ENCODE data around the gene TRIM59.

The TRIM59 gene

GRCh38 chr3:160446522-160447056 lies 3.0 kb downstream of the TRIM59 start:
- ATAC-seq (no peak), DNase-seq (no peak)
- Mint-ChIP-seq H3K9me3 (no peaks in the 10 kb centered on the region), H3K36me3 (ENCODE audit: low read depth) (peaks cover 54% of the 10 kb centered on the region), H3K4me3 (no peak overlapping the region), H3K27me3 (no peaks in the 10 kb centered on the region), H3K27ac (no peak overlapping the region), H3K4me1 (peaks cover 54% of the 10 kb centered on the region)

- H3K9me3 Mint-ChIP-seq = no peaks in the 10 kb centered on the region
- peaks cover 54% of the 10 kb centered on the region for H3K4me1 Mint-ChIP-seq
- H3K27ac Mint-ChIP-seq = no peak overlapping the region
- no peaks in the 10 kb centered on the region for H3K27me3 Mint-ChIP-seq
- peaks cover 56% of the 10 kb centered on the region for H3K36me3 Mint-ChIP-seq (ENCODE audit: low read depth)
- ATAC-seq = no peak
- DNase-seq = no peak
- H3K4me3 Mint-ChIP-seq = no peak overlapping the region
These were observed 3.7 kb downstream of the TRIM59 start for GRCh38 chr3:160445854-160446253.

- peaks cover 45% of the 10 kb centered on the region for H3K4me1 Mint-ChIP-seq
- DNase-seq = no peak
- no peak overlapping the region for H3K4me3 Mint-ChIP-seq
These were observed 5.2 kb downstream of the TRIM59 start for GRCh38 chr3:160444411-160444810.

GRCh38 chr3:160440687-160441086 lies 8.9 kb downstream of the TRIM59 start:
- Mint-ChIP-seq H3K9me3 (no peaks in the 10 kb centered on the region), H3K27me3 (no peaks in the 10 kb centered on the region), H3K36me3 (ENCODE audit: low read depth) (peaks cover 74% of the 10 kb centered on the region), H3K4me1 (peaks cover 47% of the 10 kb centered on the region), H3K4me3 (no peak overlapping the region), H3K27ac (no peak overlapping the region)
- no peak for DNase-seq
- no peak for ATAC-seq

More at GRCh38 chr3:160444411-160444810, 5.2 kb downstream of the TRIM59 start:
- Mint-ChIP-seq H3K27me3 (no peaks in the 10 kb centered on the region), H3K9me3 (no peaks in the 10 kb centered on the region), H3K27ac (no peak overlapping the region), H3K36me3 (ENCODE audit: low read depth) (peaks cover 64% of the 10 kb centered on the region)
- ATAC-seq = no peak

- H3K9me3 Mint-ChIP-seq = no peaks in the 10 kb centered on the region
- ATAC-seq (peak; percentile 57), DNase-seq (no peak)
- peaks cover 74% of the 10 kb centered on the region for H3K36me3 Mint-ChIP-seq (ENCODE audit: low read depth)
- H3K27me3 Mint-ChIP-seq = no peaks in the 10 kb centered on the region
- peaks cover 35% of the 10 kb centered on the region for H3K4me1 Mint-ChIP-seq
- no peak overlapping the region for H3K4me3 Mint-ChIP-seq
- H3K27ac Mint-ChIP-seq = no peak overlapping the region
These were observed 12.5 kb downstream of the TRIM59 start for GRCh38 chr3:160437083-160437455.

GRCh38 chr3:160435747-160436146 lies 13.8 kb downstream of the TRIM59 start:
- peaks cover 78% of the 10 kb centered on the region for H3K36me3 Mint-ChIP-seq (ENCODE audit: low read depth)
- H3K4me1 Mint-ChIP-seq = peaks cover 32% of the 10 kb centered on the region
- no peaks in the 10 kb centered on the region for H3K9me3 Mint-ChIP-seq
- H3K27me3 Mint-ChIP-seq = no peaks in the 10 kb centered on the region
- ATAC-seq (no peak), DNase-seq (no peak)
- no peak overlapping the region for H3K27ac Mint-ChIP-seq
- H3K4me3 Mint-ChIP-seq = no peak overlapping the region

GRCh38 chr3:160435095-160435494 lies 14.5 kb downstream of the TRIM59 start:
- no peak for DNase-seq
- no peak for ATAC-seq
- no peaks in the 10 kb centered on the region for H3K27me3 Mint-ChIP-seq
- no peak overlapping the region for H3K4me3 Mint-ChIP-seq
- H3K4me1 Mint-ChIP-seq = peaks cover 28% of the 10 kb centered on the region
- H3K27ac Mint-ChIP-seq = no peak overlapping the region
- H3K9me3 Mint-ChIP-seq = no peaks in the 10 kb centered on the region
- peaks cover 76% of the 10 kb centered on the region for H3K36me3 Mint-ChIP-seq (ENCODE audit: low read depth)

GRCh38 chr3:160434071-160434470 lies 15.5 kb downstream of the TRIM59 start:
- Mint-ChIP-seq H3K27ac (no peak overlapping the region), H3K9me3 (no peaks in the 10 kb centered on the region), H3K4me3 (no peak overlapping the region), H3K27me3 (no peaks in the 10 kb centered on the region), H3K36me3 (ENCODE audit: low read depth) (peaks cover 74% of the 10 kb centered on the region), H3K4me1 (peaks cover 28% of the 10 kb centered on the region)
- no peak for DNase-seq
- no peak for ATAC-seq

- H3K36me3 Mint-ChIP-seq (ENCODE audit: low read depth) = peaks cover 81% of the 10 kb centered on the region
These were observed 21.7 kb downstream of the TRIM59 start for GRCh38 chr3:160427832-160428424.

GRCh38 chr3:160417311-160417710 lies 32.3 kb downstream of the TRIM59 start:
- Mint-ChIP-seq H3K9me3 (no peaks in the 10 kb centered on the region), H3K27ac (no peak overlapping the region), H3K27me3 (no peaks in the 10 kb centered on the region), H3K4me1 (no peaks in the 10 kb centered on the region), H3K4me3 (no peak overlapping the region), H3K36me3 (ENCODE audit: low read depth) (peaks cover 79% of the 10 kb centered on the region)
- ATAC-seq (no peak), DNase-seq (no peak)

More at GRCh38 chr3:160427832-160428424, 21.7 kb downstream of the TRIM59 start:
- Mint-ChIP-seq H3K4me1 (no peaks in the 10 kb centered on the region), H3K27ac (no peak overlapping the region), H3K4me3 (no peak overlapping the region), H3K27me3 (no peaks in the 10 kb centered on the region), H3K9me3 (no peaks in the 10 kb centered on the region)
- ATAC-seq = no peak
- DNase-seq = no peak

- peaks cover 57% of the 10 kb centered on the region for H3K36me3 Mint-ChIP-seq (ENCODE audit: low read depth)
- no peaks in the 10 kb centered on the region for H3K27me3 Mint-ChIP-seq
- ATAC-seq (peak; percentile 80), DNase-seq (peak; percentile 60)
- H3K27ac Mint-ChIP-seq = no peak overlapping the region
- no peak overlapping the region for H3K4me3 Mint-ChIP-seq
- no peaks in the 10 kb centered on the region for H3K9me3 Mint-ChIP-seq
- H3K4me1 Mint-ChIP-seq = no peaks in the 10 kb centered on the region
These were observed 35.9 kb downstream of the TRIM59 start for GRCh38 chr3:160413613-160414248.

GRCh38 chr3:160412477-160412876 lies 37.1 kb downstream of the TRIM59 start:
- no peaks in the 10 kb centered on the region for H3K9me3 Mint-ChIP-seq
- no peaks in the 10 kb centered on the region for H3K4me1 Mint-ChIP-seq
- DNase-seq = no peak

GRCh38 chr3:160409812-160410610 lies 39.6 kb downstream of the TRIM59 start:
- no peak overlapping the region for H3K27ac Mint-ChIP-seq
- H3K4me3 Mint-ChIP-seq = no peak overlapping the region
- H3K27me3 Mint-ChIP-seq = no peaks in the 10 kb centered on the region
- peaks cover 45% of the 10 kb centered on the region for H3K36me3 Mint-ChIP-seq (ENCODE audit: low read depth)
- peaks cover 1% of the 10 kb centered on the region for H3K4me1 Mint-ChIP-seq
- DNase-seq = no peak
- H3K9me3 Mint-ChIP-seq = no peaks in the 10 kb centered on the region
- no peak for ATAC-seq

More at GRCh38 chr3:160412477-160412876, 37.1 kb downstream of the TRIM59 start:
- Mint-ChIP-seq H3K36me3 (ENCODE audit: low read depth) (peaks cover 55% of the 10 kb centered on the region), H3K27ac (no peak overlapping the region), H3K27me3 (no peaks in the 10 kb centered on the region), H3K4me3 (no peak overlapping the region)
- no peak for ATAC-seq

- H3K9me3 Mint-ChIP-seq = no peaks in the 10 kb centered on the region
- no peak for DNase-seq
- H3K4me3 Mint-ChIP-seq = peak overlapping the region; percentile 64
- H3K36me3 Mint-ChIP-seq (ENCODE audit: low read depth) = peaks cover 74% of the 10 kb centered on the region
- peaks cover 39% of the 10 kb centered on the region for H3K4me1 Mint-ChIP-seq
- peaks cover 7% of the 10 kb centered on the region for H3K27me3 Mint-ChIP-seq
- H3K27ac Mint-ChIP-seq = peak overlapping the region; percentile 25
- ATAC-seq = no peak
These were observed 45.7 kb downstream of the TRIM59 start for GRCh38 chr3:160403796-160404470.
